ENCODE results near the gene RGS9.

Gene RGS9

GRCh38 chr17:65131240-65131639 lies 5.9 kb upstream of the RGS9 start:
- ChIA-PET CTCF (interaction anchor here (1.8 kb wide), 1 partner anchor 31 kb away, joined by 4 read pairs; no protein-coding TSS in a partner anchor), POLR2A (no interaction called here)
- no peak for DNase-seq (ENCODE audit: extremely low spot score)
- TF ChIP-seq L3MBTL2 (conservative IDR thresholded peaks at IDR 0.05) (no peak), BHLHE40 (IDR thresholded peaks at IDR 0.05; ENCODE audit: borderline replicate concordance) (no peak), LEF1 (IDR thresholded peaks at IDR 0.05; ENCODE audit: borderline replicate concordance) (no peak), HDGF (IDR thresholded peaks at IDR 0.05; ENCODE audit: borderline replicate concordance) (no peak), TARDBP (IDR thresholded peaks at IDR 0.05) (no peak), CTBP1 (IDR thresholded peaks at IDR 0.05; ENCODE audit: borderline replicate concordance) (no peak), SUZ12 (IDR thresholded peaks at IDR 0.05) (no peak), FOXM1 (IDR thresholded peaks at IDR 0.05; ENCODE audit: borderline replicate concordance) (no peak), SP1 (IDR thresholded peaks at IDR 0.05) (no peak), PKNOX1 (IDR thresholded peaks at IDR 0.05) (no peak), NFRKB (IDR thresholded peaks at IDR 0.05) (no peak), ARNT (IDR thresholded peaks at IDR 0.05) (no peak), FOXA1 (IDR thresholded peaks at IDR 0.05) (no peak), FOXK2 (IDR thresholded peaks at IDR 0.05) (no peak), ZNF384 (IDR thresholded peaks at IDR 0.05) (no peak), ELF4 (IDR thresholded peaks at IDR 0.05) (no peak)

- ChIA-PET POLR2A (no interaction called here), CTCF (no interaction called here)
- no peak for DNase-seq (ENCODE audit: extremely low spot score)
- TF ChIP-seq HDGF (IDR thresholded peaks at IDR 0.05; ENCODE audit: borderline replicate concordance), result no peak
- no peak for TF ChIP-seq ZNF384 (IDR thresholded peaks at IDR 0.05)
- TF ChIP-seq FOXA1 (IDR thresholded peaks at IDR 0.05), result no peak
- TF ChIP-seq FOXM1 (IDR thresholded peaks at IDR 0.05; ENCODE audit: borderline replicate concordance), result no peak
- TF ChIP-seq TARDBP (IDR thresholded peaks at IDR 0.05), result no peak
- no peak for TF ChIP-seq PKNOX1 (IDR thresholded peaks at IDR 0.05)
- TF ChIP-seq SUZ12 (IDR thresholded peaks at IDR 0.05), result no peak
- TF ChIP-seq L3MBTL2 (conservative IDR thresholded peaks at IDR 0.05), result no peak
- TF ChIP-seq FOXK2 (IDR thresholded peaks at IDR 0.05), result no peak
- no peak for TF ChIP-seq LEF1 (IDR thresholded peaks at IDR 0.05; ENCODE audit: borderline replicate concordance)
- no peak for TF ChIP-seq ARNT (IDR thresholded peaks at IDR 0.05)
- no peak for TF ChIP-seq CTBP1 (IDR thresholded peaks at IDR 0.05; ENCODE audit: borderline replicate concordance)
- TF ChIP-seq NFRKB (IDR thresholded peaks at IDR 0.05), result no peak
- no peak for TF ChIP-seq ELF4 (IDR thresholded peaks at IDR 0.05)
- TF ChIP-seq SP1 (IDR thresholded peaks at IDR 0.05), result no peak
- TF ChIP-seq BHLHE40 (IDR thresholded peaks at IDR 0.05; ENCODE audit: borderline replicate concordance), result no peak
Measured at GRCh38 chr17:65131946-65132345, 5.2 kb upstream of the RGS9 start.

DNA sequence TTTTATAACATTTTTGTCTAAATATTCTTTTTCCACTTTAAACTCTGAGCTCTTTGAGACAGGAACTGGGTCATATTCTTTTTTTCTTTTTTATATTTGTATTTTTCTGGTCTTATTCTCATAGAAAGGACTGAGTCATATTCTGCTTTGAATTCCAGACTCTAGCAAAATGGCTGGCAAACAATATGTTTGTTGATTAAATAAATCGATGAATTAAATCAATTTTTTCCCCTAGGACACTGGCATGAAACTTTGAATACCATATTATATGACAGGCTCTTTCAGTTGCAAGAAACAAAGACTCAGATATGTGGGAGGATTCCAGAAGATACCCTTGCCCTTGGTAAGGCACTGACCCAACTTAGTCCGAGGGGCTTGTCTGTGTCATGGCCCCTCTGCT lies 3.1 kb upstream of the RGS9 start:
- DNase-seq (ENCODE audit: extremely low spot score), result no peak
- TF ChIP-seq FOXM1 (IDR thresholded peaks at IDR 0.05; ENCODE audit: borderline replicate concordance) (no peak), FOXK2 (IDR thresholded peaks at IDR 0.05) (no peak), L3MBTL2 (conservative IDR thresholded peaks at IDR 0.05) (no peak), HDGF (IDR thresholded peaks at IDR 0.05; ENCODE audit: borderline replicate concordance) (no peak), ELF4 (IDR thresholded peaks at IDR 0.05) (no peak), SP1 (IDR thresholded peaks at IDR 0.05) (no peak), CTBP1 (IDR thresholded peaks at IDR 0.05; ENCODE audit: borderline replicate concordance) (no peak), SUZ12 (IDR thresholded peaks at IDR 0.05) (no peak), BHLHE40 (IDR thresholded peaks at IDR 0.05; ENCODE audit: borderline replicate concordance) (no peak), ARNT (IDR thresholded peaks at IDR 0.05) (no peak), NFRKB (IDR thresholded peaks at IDR 0.05) (no peak), LEF1 (IDR thresholded peaks at IDR 0.05; ENCODE audit: borderline replicate concordance) (no peak), FOXA1 (IDR thresholded peaks at IDR 0.05) (no peak), PKNOX1 (IDR thresholded peaks at IDR 0.05) (no peak), ZNF384 (IDR thresholded peaks at IDR 0.05) (no peak), TARDBP (IDR thresholded peaks at IDR 0.05) (no peak)
- ChIA-PET POLR2A (interaction anchor here (0.7 to 3.6 kb wide), 2 partner anchors 11 to 34 kb away, joined by 3 to 17 read pairs; no protein-coding TSS in a partner anchor), CTCF (no interaction called here)

DNA sequence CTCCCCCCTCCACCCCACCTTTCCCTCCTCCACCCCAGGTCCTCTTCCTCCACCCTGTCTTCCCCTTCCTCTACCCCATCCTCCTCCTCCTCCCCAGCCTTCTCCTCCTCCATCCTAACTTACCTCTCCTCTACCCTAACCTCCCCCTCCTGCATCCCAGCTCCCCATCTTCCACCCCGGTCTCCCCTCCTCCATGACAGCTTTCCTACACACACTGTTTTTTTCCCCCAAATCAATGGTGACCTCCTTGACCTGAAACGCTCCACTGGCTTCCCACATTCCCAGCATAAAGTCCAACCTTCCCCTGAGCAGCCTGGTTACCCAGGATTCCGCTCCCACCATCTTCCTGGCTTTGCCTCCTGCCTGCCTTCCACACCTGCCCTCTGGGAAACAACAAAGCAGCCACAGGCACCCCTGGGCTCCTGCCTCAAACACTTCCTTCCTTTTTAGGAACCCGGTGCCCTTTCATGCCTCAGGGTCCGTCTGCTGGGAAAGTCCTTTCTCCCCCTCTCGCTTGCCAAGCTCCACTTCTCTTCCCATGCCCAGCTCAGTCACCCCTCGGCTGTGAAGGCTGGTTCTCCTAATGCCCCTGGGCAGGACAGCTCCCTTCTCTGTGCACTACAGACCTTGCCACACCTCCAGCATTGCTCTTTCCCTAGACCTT lies 2.1 kb downstream of the RGS9 start:
- no peak for TF ChIP-seq ZNF384 (IDR thresholded peaks at IDR 0.05)
- TF ChIP-seq LEF1 (IDR thresholded peaks at IDR 0.05; ENCODE audit: borderline replicate concordance), result no peak
- no peak for TF ChIP-seq HDGF (IDR thresholded peaks at IDR 0.05; ENCODE audit: borderline replicate concordance)
- ChIA-PET POLR2A (interaction anchor here (2.8 kb wide), 1 partner anchor 16 kb away, joined by 12 read pairs; no protein-coding TSS in a partner anchor), CTCF (no interaction called here)
- DNase-seq (ENCODE audit: extremely low spot score), result no peak

- TF ChIP-seq FOXK2 (IDR thresholded peaks at IDR 0.05) (no peak), FOXA1 (IDR thresholded peaks at IDR 0.05) (no peak), FOXM1 (IDR thresholded peaks at IDR 0.05; ENCODE audit: borderline replicate concordance) (no peak), CTBP1 (IDR thresholded peaks at IDR 0.05; ENCODE audit: borderline replicate concordance) (no peak), ZNF384 (IDR thresholded peaks at IDR 0.05) (no peak), SP1 (IDR thresholded peaks at IDR 0.05) (no peak), TARDBP (IDR thresholded peaks at IDR 0.05) (no peak), L3MBTL2 (conservative IDR thresholded peaks at IDR 0.05) (no peak), SUZ12 (IDR thresholded peaks at IDR 0.05) (no peak), ELF4 (IDR thresholded peaks at IDR 0.05) (no peak), HDGF (IDR thresholded peaks at IDR 0.05; ENCODE audit: borderline replicate concordance) (no peak), NFRKB (IDR thresholded peaks at IDR 0.05) (no peak), LEF1 (IDR thresholded peaks at IDR 0.05; ENCODE audit: borderline replicate concordance) (no peak), BHLHE40 (IDR thresholded peaks at IDR 0.05; ENCODE audit: borderline replicate concordance) (no peak), PKNOX1 (IDR thresholded peaks at IDR 0.05) (no peak), ARNT (IDR thresholded peaks at IDR 0.05) (no peak)
- POLR2A ChIA-PET, result no interaction called here
- no peak for DNase-seq (ENCODE audit: extremely low spot score)
- CTCF ChIA-PET, result interaction anchor here (0.6 to 0.7 kb wide), 3 partner anchors 611 to 1299 kb away, joined by 3 to 5 read pairs (median 3); no protein-coding TSS in a partner anchor
Measured at GRCh38 chr17:65142247-65142646, 5.1 kb downstream of the RGS9 start.

Measured in HEK293T (cell line).